ENCODE measurements around the gene CEP97. TPM values are rescaled to one million over a fixed set of nuclear protein-coding genes. Genes with fewer than 3 reads are reported as not detected.

The CEP97 gene
- total RNA-seq (2021) (10.0 to 12.3 TPM (median 12.0 TPM) in 3 replicates), Bru-seq, nascent RNA (percentile 75 among the genes with signal in this experiment)
- long read RNA-seq, experiment 1, full-length matches to known transcripts: 10 of 24 reads
- long read RNA-seq, experiment 1, partial matches to known transcripts: 6 of 24 reads
- long read RNA-seq, experiment 1, other reads (novel, unspliced or antisense): 8 of 24 reads
- long read RNA-seq, experiment 2, partial matches to known transcripts: 0 of 9 reads
- long read RNA-seq, experiment 2, other reads (novel, unspliced or antisense): 9 of 9 reads
- long read RNA-seq, experiment 3: 0 reads

DNA sequence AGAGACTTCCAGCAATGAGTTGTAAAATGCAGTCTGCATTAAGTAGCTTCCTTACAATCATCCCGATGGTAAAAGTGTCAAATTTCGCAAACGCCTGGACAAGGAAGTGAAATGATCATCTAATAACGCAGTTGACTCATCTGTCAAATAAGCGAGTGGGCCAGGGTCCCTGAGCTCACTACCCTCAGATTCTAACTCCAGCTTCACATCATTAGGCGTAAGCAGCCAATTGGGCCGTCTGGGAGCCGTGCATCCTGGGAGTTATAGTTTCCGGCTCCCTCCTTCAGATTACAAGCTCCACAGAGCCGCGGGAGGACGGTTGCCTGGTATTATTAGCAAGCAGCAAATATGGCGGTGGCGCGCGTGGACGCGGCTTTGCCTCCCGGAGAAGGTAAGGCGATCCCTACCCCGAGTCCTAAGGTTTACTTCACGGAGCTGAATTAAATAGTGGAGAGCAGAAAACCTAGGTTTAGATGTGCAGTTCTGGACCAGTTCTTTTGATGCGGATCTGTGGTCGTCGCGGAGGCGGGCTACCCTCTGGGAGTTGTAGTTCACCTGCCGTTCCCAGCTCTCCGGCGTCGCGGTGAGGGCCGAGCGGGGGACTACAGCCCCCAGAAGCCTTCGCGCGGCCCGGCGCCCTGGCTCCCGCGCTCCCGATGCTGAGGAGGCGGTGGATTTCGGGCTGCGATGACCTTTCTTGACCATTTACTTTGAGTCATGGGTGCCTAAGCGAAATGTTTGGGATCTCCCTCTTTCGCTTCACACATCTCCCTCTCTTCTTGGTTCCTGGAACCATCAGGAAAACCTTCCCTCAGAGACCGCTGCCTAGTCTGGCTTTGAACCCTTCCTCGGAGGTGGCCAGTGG is at the start of gene CEP97:
CEP97 (plus strand) TSS at position 286 of the 865 bp plus-strand sequence; CDS start at position 349, 63 bp downstream.
- ChIA-PET POLR2A (interaction anchor here (0.9 to 1.7 kb wide), 4 partner anchors 38 to 55 kb away, joined by 3 to 10 read pairs (median 6); partner anchors contain the start of genes NXPE3, RPL24 and ZBTB11), CTCF (interaction anchor here (0.5 to 1.4 kb wide), 7 partner anchors 9 to 336 kb away, joined by 3 to 11 read pairs (median 4); partner anchors contain the start of genes NXPE3, PCNP and ZBTB11)
- Mint-ChIP-seq H3K27ac (peak within 1 kb of the TSS; percentile 84; the same call in 1 of the 2 replicates), H3K4me3 (peak within 1 kb of the TSS; percentile 98), H3K9me3 (no peaks in the 10 kb centered on the region), H3K36me3 (peaks cover 14% of the 10 kb centered on the region), H3K27me3 (ENCODE audit: low read depth) (no peaks in the 10 kb centered on the region), H3K4me1 (peaks cover 7% of the 10 kb centered on the region)
- TF ChIP-seq E2F5 (CRISPR knock-in tag; IDR thresholded peaks at IDR 0.05): peak; percentile 65; the same call in 1 of the 2 replicates
- TF ChIP-seq FOXP1 (CRISPR knock-in tag; IDR thresholded peaks at IDR 0.05; ENCODE audit: borderline replicate concordance): peak; percentile 25; the same call in 1 of the 2 replicates
- no peak for TF ChIP-seq NFE2L1 (CRISPR knock-in tag; IDR thresholded peaks at IDR 0.05)
- TF ChIP-seq GABPB1 (CRISPR knock-in tag; IDR thresholded peaks at IDR 0.05): 0 out of 2 replicates have a peak, but pooled peaks have one; percentile 39
- TF ChIP-seq FOXK1 (CRISPR knock-in tag; IDR thresholded peaks at IDR 0.05): 0 out of 2 replicates have a peak, but pooled peaks have one; percentile 19
- no peak for TF ChIP-seq JAZF1 (CRISPR knock-in tag; IDR thresholded peaks at IDR 0.05)
- TF ChIP-seq, protein P1, sequence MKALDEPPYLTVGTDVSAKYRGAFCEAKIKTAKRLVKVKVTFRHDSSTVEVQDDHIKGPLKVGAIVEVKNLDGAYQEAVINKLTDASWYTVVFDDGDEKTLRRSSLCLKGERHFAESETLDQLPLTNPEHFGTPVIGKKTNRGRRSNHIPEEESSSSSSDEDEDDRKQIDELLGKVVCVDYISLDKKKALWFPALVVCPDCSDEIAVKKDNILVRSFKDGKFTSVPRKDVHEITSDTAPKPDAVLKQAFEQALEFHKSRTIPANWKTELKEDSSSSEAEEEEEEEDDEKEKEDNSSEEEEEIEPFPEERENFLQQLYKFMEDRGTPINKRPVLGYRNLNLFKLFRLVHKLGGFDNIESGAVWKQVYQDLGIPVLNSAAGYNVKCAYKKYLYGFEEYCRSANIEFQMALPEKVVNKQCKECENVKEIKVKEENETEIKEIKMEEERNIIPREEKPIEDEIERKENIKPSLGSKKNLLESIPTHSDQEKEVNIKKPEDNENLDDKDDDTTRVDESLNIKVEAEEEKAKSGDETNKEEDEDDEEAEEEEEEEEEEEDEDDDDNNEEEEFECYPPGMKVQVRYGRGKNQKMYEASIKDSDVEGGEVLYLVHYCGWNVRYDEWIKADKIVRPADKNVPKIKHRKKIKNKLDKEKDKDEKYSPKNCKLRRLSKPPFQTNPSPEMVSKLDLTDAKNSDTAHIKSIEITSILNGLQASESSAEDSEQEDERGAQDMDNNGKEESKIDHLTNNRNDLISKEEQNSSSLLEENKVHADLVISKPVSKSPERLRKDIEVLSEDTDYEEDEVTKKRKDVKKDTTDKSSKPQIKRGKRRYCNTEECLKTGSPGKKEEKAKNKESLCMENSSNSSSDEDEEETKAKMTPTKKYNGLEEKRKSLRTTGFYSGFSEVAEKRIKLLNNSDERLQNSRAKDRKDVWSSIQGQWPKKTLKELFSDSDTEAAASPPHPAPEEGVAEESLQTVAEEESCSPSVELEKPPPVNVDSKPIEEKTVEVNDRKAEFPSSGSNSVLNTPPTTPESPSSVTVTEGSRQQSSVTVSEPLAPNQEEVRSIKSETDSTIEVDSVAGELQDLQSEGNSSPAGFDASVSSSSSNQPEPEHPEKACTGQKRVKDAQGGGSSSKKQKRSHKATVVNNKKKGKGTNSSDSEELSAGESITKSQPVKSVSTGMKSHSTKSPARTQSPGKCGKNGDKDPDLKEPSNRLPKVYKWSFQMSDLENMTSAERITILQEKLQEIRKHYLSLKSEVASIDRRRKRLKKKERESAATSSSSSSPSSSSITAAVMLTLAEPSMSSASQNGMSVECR (CRISPR knock-in tag; IDR thresholded peaks at IDR 0.05; ENCODE audit: borderline replicate concordance): 0 out of 2 replicates have a peak, but pooled peaks have one; percentile 52
- no peak for TF ChIP-seq CREB1 (CRISPR knock-in tag; IDR thresholded peaks at IDR 0.05)
- no peak for TF ChIP-seq ZSCAN18 (CRISPR knock-in tag; IDR thresholded peaks at IDR 0.05)
- peak; percentile 9; the same call in 1 of the 2 replicates for TF ChIP-seq CREM (CRISPR knock-in tag; IDR thresholded peaks at IDR 0.05)
- TF ChIP-seq, protein P2, sequence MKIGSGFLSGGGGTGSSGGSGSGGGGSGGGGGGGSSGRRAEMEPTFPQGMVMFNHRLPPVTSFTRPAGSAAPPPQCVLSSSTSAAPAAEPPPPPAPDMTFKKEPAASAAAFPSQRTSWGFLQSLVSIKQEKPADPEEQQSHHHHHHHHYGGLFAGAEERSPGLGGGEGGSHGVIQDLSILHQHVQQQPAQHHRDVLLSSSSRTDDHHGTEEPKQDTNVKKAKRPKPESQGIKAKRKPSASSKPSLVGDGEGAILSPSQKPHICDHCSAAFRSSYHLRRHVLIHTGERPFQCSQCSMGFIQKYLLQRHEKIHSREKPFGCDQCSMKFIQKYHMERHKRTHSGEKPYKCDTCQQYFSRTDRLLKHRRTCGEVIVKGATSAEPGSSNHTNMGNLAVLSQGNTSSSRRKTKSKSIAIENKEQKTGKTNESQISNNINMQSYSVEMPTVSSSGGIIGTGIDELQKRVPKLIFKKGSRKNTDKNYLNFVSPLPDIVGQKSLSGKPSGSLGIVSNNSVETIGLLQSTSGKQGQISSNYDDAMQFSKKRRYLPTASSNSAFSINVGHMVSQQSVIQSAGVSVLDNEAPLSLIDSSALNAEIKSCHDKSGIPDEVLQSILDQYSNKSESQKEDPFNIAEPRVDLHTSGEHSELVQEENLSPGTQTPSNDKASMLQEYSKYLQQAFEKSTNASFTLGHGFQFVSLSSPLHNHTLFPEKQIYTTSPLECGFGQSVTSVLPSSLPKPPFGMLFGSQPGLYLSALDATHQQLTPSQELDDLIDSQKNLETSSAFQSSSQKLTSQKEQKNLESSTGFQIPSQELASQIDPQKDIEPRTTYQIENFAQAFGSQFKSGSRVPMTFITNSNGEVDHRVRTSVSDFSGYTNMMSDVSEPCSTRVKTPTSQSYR (CRISPR knock-in tag; IDR thresholded peaks at IDR 0.05): no peak
- TF ChIP-seq TCF7 (CRISPR knock-in tag; IDR thresholded peaks at IDR 0.05; ENCODE audit: low read depth): no peak
- no peak for TF ChIP-seq ZNF512 (CRISPR knock-in tag; IDR thresholded peaks at IDR 0.05; ENCODE audit: borderline replicate concordance)
- TF ChIP-seq MAX (CRISPR knock-in tag; IDR thresholded peaks at IDR 0.05): no peak
- TF ChIP-seq IRF2 (CRISPR knock-in tag; IDR thresholded peaks at IDR 0.05; ENCODE audit: borderline replicate concordance, low read depth): no peak
- TF ChIP-seq SMAD3 (CRISPR knock-in tag; IDR thresholded peaks at IDR 0.05; ENCODE audit: borderline replicate concordance): no peak
- peak; percentile 50 for TF ChIP-seq NFYB (CRISPR knock-in tag; conservative IDR thresholded peaks at IDR 0.05; ENCODE audit: low read depth)
- peak; percentile 53; the same call in 1 of the 2 replicates for TF ChIP-seq SP1 (CRISPR knock-in tag; conservative IDR thresholded peaks at IDR 0.05)
- TF ChIP-seq TP53 (CRISPR knock-in tag; IDR thresholded peaks at IDR 0.05): no peak
- peak; percentile 40; the same call in 1 of the 2 replicates for TF ChIP-seq ETV6 (CRISPR knock-in tag; IDR thresholded peaks at IDR 0.05)
- peak; percentile 98 for ATAC-seq
- DNase-seq (ENCODE audit: low spot score): peak; percentile 90

All from WTC11 (cell line).